Stomach (tissue), 4 donors: ENCODE results near the gene HELQ.

Experiments
- CTCF ChIP-seq, 7 experiments: fragments of 450-650 bp in 4 of 7; fragments of 200-600 bp in 3 of 7; sonication (generic) in 3 of 7; IDR thresholded peaks; one replicate each; pipeline ENCODE4 v1.5.1; 2016 to 2019; ENCODE audit warnings: antibody characterized with exemption in 7 of 7, control low read depth in 2 of 7, mild to moderate bottlenecking in 1 of 7
- POLR2A ChIP-seq, 4 donors: fragments of 450-650 bp; IDR thresholded peaks; one replicate each; pipeline ENCODE4 v1.6.1; 2016; ENCODE audit warnings: antibody characterized with exemption in 4 of 4, control low read depth in 2 of 4, mild to moderate bottlenecking in 1 of 4, moderate library complexity in 1 of 4

GRCh38 chr4:83361416-83362103 lies 94.1 kb downstream of the HELQ start:
- no peak for TF ChIP-seq CTCF (IDR thresholded peaks at IDR 0.05)
- no peak for TF ChIP-seq POLR2A (IDR thresholded peaks at IDR 0.05)
